GM18870 (cell line): ENCODE results near the gene TAS2R20.

ENCODE experiments used
- ATAC-seq: cut with Tn5 transposase; IDR thresholded peaks from one replicate; pipeline ENCODE4 v1.9.1; 2021; ENCODE audit warnings: moderate library complexity; ENCODE audit not compliant: unreplicated experiment

TAS2R20 gene

GRCh38 chr12:10960211-10960610 is 37.9 kb downstream of the TAS2R20 start:
- no peak for ATAC-seq

GRCh38 chr12:10959804-10960203 is 38.3 kb downstream of the TAS2R20 start:
- no peak for ATAC-seq

- ATAC-seq, result no peak
These were observed 40.4 kb downstream of the TAS2R20 start for GRCh38 chr12:10957741-10958140.

- ATAC-seq, result no peak
These were observed 42.0 kb downstream of the TAS2R20 start for GRCh38 chr12:10956085-10956484.

GRCh38 chr12:10952645-10953044 is 45.5 kb downstream of the TAS2R20 start:
- ATAC-seq, result no peak
